A549 treated with CpdA at 1 μM for 4 hours (cell line): Measurements from ENCODE around the gene SNED1. TPM values are rescaled to one million over a fixed set of nuclear protein-coding genes. Genes with fewer than 3 reads are reported as not detected.

Experiments
- total RNA-seq: library from RNA; stranded (reverse); fragments of 200-300 nt; extraction: Qiagen RNA extraction; gene quantifications from 5 replicates; pipeline ENCODE4 v1.2.3, GENCODE V29; 2022; ENCODE audit warnings: low read depth

SNED1 gene
- 0.42 to 0.72 TPM (median 0.58 TPM) in 5 replicates for total RNA-seq

DNA sequence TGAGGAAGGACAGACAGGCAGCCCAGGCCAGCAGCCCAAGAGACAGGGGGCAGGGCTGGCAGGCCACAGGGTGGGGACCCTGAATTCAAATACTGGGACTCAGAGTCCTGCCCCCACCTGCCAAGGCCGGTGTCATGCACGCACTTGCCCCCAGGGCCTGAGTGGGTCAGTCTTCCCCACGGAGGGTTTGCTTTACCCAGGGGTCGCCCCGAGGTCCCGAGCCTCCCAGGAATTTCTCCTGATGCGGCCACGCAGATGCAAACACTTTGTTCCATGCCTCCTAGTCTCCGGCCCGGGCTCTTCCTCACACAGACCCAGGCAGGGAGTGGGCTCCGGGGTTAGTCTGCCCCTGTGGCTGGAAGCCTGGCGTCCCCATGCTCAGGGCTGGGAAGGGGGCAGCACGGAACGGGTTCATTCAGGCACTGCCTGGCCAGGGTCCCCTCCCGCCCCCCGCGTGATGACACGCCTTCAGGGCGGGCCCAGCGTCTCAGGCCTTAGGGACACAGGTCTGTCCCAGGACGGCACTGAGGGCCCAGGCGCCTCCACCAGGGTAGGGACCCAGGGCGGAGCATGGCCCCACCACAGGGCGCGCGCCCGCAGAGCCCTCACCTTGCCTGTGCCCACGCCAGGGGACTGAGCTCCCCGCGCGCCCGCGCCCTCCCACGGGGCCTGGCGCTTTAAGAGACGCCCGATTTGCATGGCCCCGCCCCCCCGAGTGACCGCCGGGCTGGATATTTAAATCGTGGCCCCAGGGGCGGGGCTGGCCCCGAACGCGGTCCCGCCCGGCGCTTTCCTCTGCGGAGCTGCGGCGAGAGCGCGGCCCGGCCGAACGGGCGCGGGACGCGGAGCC is at the start of gene SNED1:
Gene SNED1, plus strand, starts transcription at position 763 of the 850 bp plus-strand sequence. CDS start 220 bp downstream, outside the sequence.

DNA sequence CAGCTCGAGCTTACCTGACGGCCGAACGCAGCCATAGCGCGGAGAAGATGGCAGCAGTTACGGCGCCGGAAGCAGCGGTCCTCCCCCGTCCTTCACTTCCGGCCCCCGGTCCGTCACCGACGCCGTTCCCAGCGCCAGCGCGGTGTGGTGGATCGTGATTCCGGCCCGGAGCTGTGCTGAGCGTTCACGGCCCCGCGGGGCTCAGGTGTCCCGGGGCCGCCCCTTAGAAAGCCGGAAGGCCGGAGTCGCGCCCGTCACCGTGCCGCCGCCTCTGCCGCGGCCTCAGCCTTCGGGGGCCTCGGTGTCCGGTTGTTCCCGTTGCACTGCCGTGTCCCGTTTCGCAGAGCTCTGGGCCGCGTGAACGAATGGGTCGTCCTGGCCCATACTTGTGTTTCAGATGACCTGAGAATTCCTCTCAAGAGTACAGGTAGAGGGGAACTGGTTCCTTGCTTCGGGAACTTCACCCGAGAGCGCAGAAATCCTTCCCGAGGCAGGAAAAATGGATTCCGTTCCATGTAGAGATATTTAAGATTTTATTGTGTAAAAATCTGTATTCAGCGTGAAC is 103.9 kb downstream of the SNED1 start, which contains the start of gene MTERF4:
Gene MTERF4, minus strand, starts transcription at position 49 of the 565 bp plus-strand sequence. Its CDS starts 14 bp downstream, at position 35.

Other genes starting within 250 kb of the SNED1 start
- 0.65 to 1.3 TPM (median 0.76 TPM) in 5 replicates for gene KIF1A, start 178.4 kb upstream of the SNED1 start, total RNA-seq
- gene AGXT, start 129.8 kb upstream of the SNED1 start, total RNA-seq, result 0.05 TPM in 1 of 5 replicates, not detected in the others
- gene MAB21L4, start 102.5 kb upstream of the SNED1 start, total RNA-seq, result 0.03 to 0.17 TPM (median 0.15 TPM) in 3 of 5 replicates, not detected in the others
- gene CROCC2, start 92.3 kb upstream of the SNED1 start, total RNA-seq, result not detected in 5 replicates
- gene MTERF4, start 103.7 kb downstream of the SNED1 start, total RNA-seq, result 25.1 to 33.1 TPM (median 26.4 TPM) in 5 replicates
- 8.0 to 9.9 TPM (median 9.2 TPM) in 5 replicates for gene PASK, start 150.9 kb downstream of the SNED1 start, total RNA-seq
- gene PPP1R7, start 151.8 kb downstream of the SNED1 start, total RNA-seq, result 58.3 to 73.5 TPM (median 61.4 TPM) in 5 replicates
- gene ANO7, start 190.1 kb downstream of the SNED1 start, total RNA-seq, result 1.4 to 2.5 TPM (median 2.1 TPM) in 5 replicates